Measurements from ENCODE around the gene NPAS2. TPM values are rescaled to one million over a fixed set of nuclear protein-coding genes. Genes with fewer than 3 reads are reported as not detected.

Gene NPAS2
- total RNA-seq, 2 experiments from 2014 or later: 0.55 to 1.4 TPM

DNA sequence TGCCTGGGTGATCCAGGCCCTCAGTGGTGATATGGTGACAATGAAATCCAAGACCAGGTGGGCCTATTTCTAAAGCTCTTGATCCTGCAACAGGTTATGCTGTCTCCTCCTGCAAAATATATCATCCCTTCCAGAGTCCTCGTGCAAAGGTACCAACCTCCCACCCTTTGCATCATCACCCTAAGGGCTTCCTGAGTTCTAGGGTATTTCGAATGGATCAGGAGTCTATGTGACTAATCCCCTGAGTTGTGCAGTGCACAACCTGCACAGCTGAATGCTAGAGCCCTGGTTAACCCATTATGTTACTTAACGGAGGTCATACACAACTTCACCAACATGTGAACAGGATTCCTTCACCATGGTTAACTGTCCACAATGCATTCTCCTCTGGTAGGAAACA lies 13.4 kb upstream of the NPAS2 start:
- CTCF ChIA-PET: no interaction called here

DNA sequence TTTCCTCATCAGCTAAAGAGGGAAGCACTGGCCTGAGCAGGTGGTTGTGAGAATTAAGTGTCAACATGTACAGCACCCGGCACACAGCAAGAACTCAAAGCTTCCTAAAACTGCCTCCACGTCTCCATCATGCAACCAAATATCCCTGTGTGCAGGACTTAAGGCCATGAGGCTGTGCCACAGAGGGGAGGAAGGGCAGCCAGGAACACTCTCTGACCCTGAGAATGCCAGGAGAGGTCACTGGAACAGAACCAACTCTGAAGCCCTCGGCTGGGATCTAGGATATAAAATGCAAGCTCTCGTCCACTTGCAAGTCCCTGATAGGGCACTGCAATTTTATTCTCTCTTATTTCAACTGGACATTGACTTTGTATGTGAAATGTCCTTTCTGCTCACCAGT lies 12.2 kb upstream of the NPAS2 start:
- no peaks in the 10 kb centered on the region for H3K9me3 Mint-ChIP-seq
- no peak overlapping the region for H3K4me3 Mint-ChIP-seq
- peaks cover 15% of the 10 kb centered on the region for H3K27me3 Mint-ChIP-seq
- POLR2A ChIA-PET: no interaction called here
- H3K4me1 Mint-ChIP-seq: peaks cover 6% of the 10 kb centered on the region
- no peak overlapping the region for H3K27ac Mint-ChIP-seq
- CTCF ChIA-PET: no interaction called here
- H3K36me3 Mint-ChIP-seq (ENCODE audit: low read depth): no peaks in the 10 kb centered on the region
- DNase-seq: no peak

More for the DNA sequence above, 13.4 kb upstream of the NPAS2 start:
- no peaks in the 10 kb centered on the region for H3K9me3 Mint-ChIP-seq
- H3K4me1 Mint-ChIP-seq: no peaks in the 10 kb centered on the region
- H3K27me3 Mint-ChIP-seq: peaks cover 12% of the 10 kb centered on the region
- no peak for DNase-seq
- no peaks in the 10 kb centered on the region for H3K36me3 Mint-ChIP-seq (ENCODE audit: low read depth)
- no peak overlapping the region for H3K4me3 Mint-ChIP-seq
- POLR2A ChIA-PET: no interaction called here
- no peak overlapping the region for H3K27ac Mint-ChIP-seq

DNA sequence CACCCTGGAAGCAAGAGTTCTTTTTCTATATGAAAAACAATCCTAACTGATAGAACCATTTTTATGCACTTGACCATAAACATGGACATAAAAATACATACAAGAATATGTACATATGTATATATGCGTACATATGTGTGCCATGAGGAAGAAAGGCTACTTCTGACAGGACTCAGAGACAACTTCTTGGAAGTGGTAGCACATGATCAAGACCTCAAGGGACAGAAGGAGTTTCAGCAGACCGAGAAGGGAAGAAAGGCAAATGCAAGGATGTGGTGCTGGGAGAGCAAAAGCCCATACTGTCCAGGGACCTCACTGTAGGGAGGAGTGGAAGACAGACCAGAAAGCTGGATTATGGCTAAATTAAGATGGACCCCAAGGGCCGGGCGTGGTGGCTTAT lies 11.4 kb upstream of the NPAS2 start:
- Mint-ChIP-seq H3K4me1 (peaks cover 9% of the 10 kb centered on the region), H3K27me3 (peaks cover 15% of the 10 kb centered on the region), H3K36me3 (ENCODE audit: low read depth) (no peaks in the 10 kb centered on the region), H3K27ac (no peak overlapping the region), H3K4me3 (no peak overlapping the region), H3K9me3 (no peaks in the 10 kb centered on the region)
- ChIA-PET CTCF (no interaction called here), POLR2A (no interaction called here)
- DNase-seq: no peak

DNA sequence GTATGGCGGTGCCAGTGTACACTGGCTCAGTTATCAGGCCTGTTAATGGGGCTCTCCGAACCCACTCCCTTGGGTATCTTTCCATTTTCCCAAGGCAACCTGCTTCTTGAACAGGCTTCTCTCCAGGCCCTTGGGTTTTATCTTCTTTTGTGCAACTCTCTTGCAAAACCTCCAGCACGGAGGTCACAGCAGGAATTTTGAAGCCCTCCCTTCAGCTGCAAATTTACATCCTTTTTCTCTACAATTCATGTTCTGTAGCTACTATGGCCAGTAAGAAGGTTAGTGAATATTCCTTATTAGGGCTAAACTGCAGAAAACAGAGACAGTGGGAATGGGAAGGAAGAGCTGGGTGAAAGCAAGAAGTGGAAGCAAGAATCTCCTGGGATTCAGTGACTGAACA lies 10.4 kb upstream of the NPAS2 start:
- CTCF ChIA-PET: no interaction called here
- no peaks in the 10 kb centered on the region for H3K9me3 Mint-ChIP-seq

DNA sequence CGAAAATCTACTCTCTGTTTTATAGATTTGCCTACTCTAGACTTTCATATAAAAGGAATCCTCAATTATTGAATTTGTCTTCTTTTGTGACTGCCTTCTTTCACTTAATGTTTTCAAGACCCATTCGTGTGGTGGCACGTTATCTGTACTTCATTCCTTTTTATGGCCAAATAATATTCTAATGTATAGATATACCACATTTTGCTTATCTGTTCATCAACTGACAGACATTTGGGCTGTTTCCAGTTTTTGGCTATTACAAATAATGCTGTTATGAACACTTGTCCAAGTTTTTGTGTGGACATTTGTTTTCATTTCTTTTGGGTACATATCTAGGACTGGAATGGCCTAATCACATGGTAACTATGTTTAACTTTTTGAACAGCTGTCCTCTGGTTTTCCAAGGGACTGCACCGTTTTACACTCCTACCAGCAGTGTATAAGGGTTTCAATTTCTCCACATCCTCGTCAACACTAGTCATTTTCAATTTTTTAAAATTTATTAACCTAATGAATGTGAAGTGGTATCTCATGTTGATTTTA lies 9.3 kb upstream of the NPAS2 start:
- ChIA-PET POLR2A (no interaction called here), CTCF (no interaction called here)
- Mint-ChIP-seq H3K4me1 (peaks cover 15% of the 10 kb centered on the region), H3K27me3 (peaks cover 15% of the 10 kb centered on the region), H3K36me3 (ENCODE audit: low read depth) (no peaks in the 10 kb centered on the region), H3K9me3 (no peaks in the 10 kb centered on the region), H3K4me3 (no peak overlapping the region), H3K27ac (no peak overlapping the region)
- DNase-seq: no peak

More for the DNA sequence above, 10.4 kb upstream of the NPAS2 start:
- POLR2A ChIA-PET: no interaction called here
- H3K4me3 Mint-ChIP-seq: no peak overlapping the region
- H3K27me3 Mint-ChIP-seq: peaks cover 15% of the 10 kb centered on the region
- H3K27ac Mint-ChIP-seq: no peak overlapping the region
- H3K4me1 Mint-ChIP-seq: peaks cover 15% of the 10 kb centered on the region
- no peak for DNase-seq
- no peaks in the 10 kb centered on the region for H3K36me3 Mint-ChIP-seq (ENCODE audit: low read depth)

DNA sequence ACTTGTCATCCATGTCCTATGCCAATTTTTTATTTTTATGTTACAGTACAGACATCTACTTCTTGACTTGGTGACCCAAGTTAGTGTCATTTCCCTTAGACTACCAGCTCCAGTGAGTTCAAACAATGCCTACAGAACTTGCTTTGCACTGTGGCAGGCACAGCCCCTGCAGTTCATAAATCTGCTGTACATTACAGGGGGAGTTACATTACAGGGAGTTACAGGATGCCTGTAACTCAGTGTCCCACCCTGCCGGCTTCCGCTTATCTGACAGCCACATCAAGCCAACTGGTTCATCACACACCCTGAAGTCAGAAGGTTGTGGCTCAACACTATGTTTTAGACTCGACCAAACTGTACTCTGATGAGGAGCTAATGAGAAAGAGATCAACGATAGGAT lies 7.8 kb upstream of the NPAS2 start:
- no peak overlapping the region for H3K4me3 Mint-ChIP-seq
- no peaks in the 10 kb centered on the region for H3K36me3 Mint-ChIP-seq (ENCODE audit: low read depth)
- H3K4me1 Mint-ChIP-seq: peaks cover 15% of the 10 kb centered on the region
- no peaks in the 10 kb centered on the region for H3K9me3 Mint-ChIP-seq
- peaks cover 17% of the 10 kb centered on the region for H3K27me3 Mint-ChIP-seq
- H3K27ac Mint-ChIP-seq: no peak overlapping the region
- no peak for DNase-seq
- CTCF ChIA-PET: no interaction called here
- POLR2A ChIA-PET: no interaction called here

DNA sequence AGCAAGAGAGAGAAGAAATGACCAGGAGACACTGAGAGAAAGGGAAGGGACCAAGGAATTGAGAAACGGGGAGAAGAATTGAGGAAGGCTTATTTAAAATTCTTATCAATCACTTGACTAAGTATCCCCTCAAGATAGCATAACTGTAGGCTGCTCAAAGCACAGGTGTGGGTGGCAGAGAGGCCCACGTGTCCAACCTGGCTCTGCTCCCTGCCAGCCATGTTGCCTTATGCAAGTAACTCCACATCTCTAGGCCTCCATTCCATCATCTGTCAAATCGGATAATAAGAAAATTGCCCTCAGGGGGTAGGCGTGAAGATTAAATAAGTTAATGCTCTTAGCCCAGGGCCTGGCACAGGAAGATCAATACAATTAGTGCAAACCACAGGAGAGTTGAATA lies 7.4 kb upstream of the NPAS2 start:
- Mint-ChIP-seq H3K4me3 (no peak overlapping the region), H3K27ac (no peak overlapping the region), H3K27me3 (peaks cover 19% of the 10 kb centered on the region), H3K36me3 (ENCODE audit: low read depth) (no peaks in the 10 kb centered on the region), H3K4me1 (peaks cover 15% of the 10 kb centered on the region), H3K9me3 (no peaks in the 10 kb centered on the region)
- DNase-seq: no peak
- CTCF ChIA-PET: no interaction called here
- POLR2A ChIA-PET: no interaction called here

DNA sequence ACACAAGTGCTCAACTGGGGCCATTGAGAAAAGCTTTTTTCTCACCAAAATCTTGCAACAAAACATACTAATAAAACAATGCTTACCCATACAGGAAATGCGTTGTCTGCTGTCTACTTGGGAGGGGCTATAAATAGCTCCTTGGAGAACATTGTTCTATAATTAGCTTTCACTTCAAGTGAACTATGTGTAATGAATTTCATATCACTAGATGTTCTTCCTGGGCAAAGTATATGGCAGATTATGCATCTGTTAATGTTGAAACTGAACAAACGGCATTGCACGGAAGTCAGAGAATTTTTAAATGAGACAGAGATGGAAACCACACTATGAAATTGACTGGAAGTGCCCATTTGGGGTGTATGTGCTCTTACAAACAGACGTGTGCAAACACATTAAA lies 6.4 kb upstream of the NPAS2 start:
- Mint-ChIP-seq H3K9me3 (no peaks in the 10 kb centered on the region), H3K4me1 (peaks cover 19% of the 10 kb centered on the region), H3K27me3 (peaks cover 27% of the 10 kb centered on the region), H3K4me3 (no peak overlapping the region), H3K36me3 (ENCODE audit: low read depth) (no peaks in the 10 kb centered on the region), H3K27ac (no peak overlapping the region)
- CTCF ChIA-PET: interaction anchor here (0.8 kb wide), 1 partner anchor 59 kb away, joined by 3 read pairs; no protein-coding TSS in a partner anchor
- DNase-seq: no peak
- POLR2A ChIA-PET: no interaction called here

DNA sequence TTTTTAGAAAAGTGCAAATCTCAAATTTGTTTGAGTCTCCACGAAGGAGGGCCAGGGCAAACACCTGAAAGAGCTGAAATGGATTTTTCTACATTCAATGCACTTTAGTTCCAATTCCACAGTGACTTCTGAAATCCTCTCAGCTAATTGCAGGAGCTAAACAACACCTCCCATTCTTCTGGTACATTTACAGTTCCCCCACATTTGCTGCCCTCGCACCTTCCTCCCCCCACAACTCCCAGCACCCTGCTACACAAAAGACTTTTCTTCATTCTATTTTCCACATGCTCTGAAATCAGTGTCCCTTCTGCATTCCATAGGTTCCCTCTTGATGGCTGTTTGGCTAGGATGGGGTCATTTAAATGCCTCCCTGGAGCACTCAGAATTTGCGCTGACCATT lies 5.9 kb upstream of the NPAS2 start:
- Mint-ChIP-seq H3K4me3 (no peak overlapping the region), H3K9me3 (no peaks in the 10 kb centered on the region), H3K27ac (no peak overlapping the region), H3K36me3 (ENCODE audit: low read depth) (no peaks in the 10 kb centered on the region), H3K27me3 (peaks cover 29% of the 10 kb centered on the region), H3K4me1 (peaks cover 20% of the 10 kb centered on the region)
- DNase-seq: no peak
- ChIA-PET POLR2A (no interaction called here), CTCF (interaction anchor here (0.8 kb wide), 1 partner anchor 60 kb away, joined by 3 read pairs; no protein-coding TSS in a partner anchor)

DNA sequence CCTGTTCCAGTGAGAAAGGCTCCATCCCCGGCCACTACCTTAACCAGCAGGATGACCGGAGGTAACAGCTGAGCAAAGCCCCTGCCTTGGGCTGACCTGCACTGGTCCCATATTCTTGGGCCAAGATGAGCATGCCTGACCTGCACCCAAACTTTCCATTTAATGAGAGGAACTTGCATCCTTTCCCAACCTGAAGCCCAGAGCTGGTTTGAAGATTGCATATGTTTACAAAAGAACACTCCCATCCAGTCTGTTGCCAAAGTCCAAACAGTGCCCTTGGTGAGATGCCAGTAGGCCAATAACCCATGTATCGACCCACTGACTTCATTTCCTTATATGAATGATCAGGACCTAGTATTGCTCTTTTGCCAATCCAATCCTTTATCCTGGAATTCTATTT lies 5.5 kb upstream of the NPAS2 start:
- no peaks in the 10 kb centered on the region for H3K9me3 Mint-ChIP-seq
- POLR2A ChIA-PET: no interaction called here
- no peak overlapping the region for H3K4me3 Mint-ChIP-seq
- H3K36me3 Mint-ChIP-seq (ENCODE audit: low read depth): no peaks in the 10 kb centered on the region
- H3K27me3 Mint-ChIP-seq: peaks cover 33% of the 10 kb centered on the region
- DNase-seq: no peak
- peaks cover 20% of the 10 kb centered on the region for H3K4me1 Mint-ChIP-seq
- CTCF ChIA-PET: no interaction called here
- H3K27ac Mint-ChIP-seq: no peak overlapping the region

DNA sequence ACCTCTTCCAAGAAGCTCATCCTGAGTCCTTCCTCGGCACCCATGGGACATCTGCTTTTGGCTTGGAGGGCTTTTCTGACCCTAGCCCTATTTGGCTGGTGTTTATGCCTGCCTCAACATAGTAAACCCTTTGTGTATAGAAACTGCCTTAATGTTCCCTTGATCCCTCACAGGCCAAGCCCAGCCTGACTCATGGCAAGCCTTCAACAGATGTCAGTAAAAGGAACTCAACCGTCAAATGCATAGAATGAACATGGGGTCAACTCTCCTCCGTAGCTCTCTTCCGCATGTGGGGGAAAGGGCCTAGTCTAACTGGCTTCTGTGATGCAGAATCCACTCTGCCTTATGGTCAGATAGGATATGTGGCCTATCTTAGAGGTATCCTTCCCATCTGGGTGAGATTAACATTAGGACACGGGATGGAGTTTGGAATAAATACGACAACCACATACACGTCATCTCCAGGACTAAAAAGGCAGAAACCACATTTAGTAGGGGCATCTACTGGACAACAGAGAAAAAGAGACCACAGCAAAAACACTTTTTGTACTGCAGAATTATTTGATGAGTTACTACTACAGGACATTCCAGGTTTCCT lies 2.5 kb upstream of the NPAS2 start:
- no peak overlapping the region for H3K27ac Mint-ChIP-seq
- no peaks in the 10 kb centered on the region for H3K36me3 Mint-ChIP-seq (ENCODE audit: low read depth)
- DNase-seq: no peak
- H3K4me3 Mint-ChIP-seq: no peak overlapping the region
- H3K9me3 Mint-ChIP-seq: no peaks in the 10 kb centered on the region
- POLR2A ChIA-PET: no interaction called here
- CTCF ChIA-PET: no interaction called here
- H3K4me1 Mint-ChIP-seq: peaks cover 17% of the 10 kb centered on the region
- H3K27me3 Mint-ChIP-seq: peaks cover 40% of the 10 kb centered on the region

DNA sequence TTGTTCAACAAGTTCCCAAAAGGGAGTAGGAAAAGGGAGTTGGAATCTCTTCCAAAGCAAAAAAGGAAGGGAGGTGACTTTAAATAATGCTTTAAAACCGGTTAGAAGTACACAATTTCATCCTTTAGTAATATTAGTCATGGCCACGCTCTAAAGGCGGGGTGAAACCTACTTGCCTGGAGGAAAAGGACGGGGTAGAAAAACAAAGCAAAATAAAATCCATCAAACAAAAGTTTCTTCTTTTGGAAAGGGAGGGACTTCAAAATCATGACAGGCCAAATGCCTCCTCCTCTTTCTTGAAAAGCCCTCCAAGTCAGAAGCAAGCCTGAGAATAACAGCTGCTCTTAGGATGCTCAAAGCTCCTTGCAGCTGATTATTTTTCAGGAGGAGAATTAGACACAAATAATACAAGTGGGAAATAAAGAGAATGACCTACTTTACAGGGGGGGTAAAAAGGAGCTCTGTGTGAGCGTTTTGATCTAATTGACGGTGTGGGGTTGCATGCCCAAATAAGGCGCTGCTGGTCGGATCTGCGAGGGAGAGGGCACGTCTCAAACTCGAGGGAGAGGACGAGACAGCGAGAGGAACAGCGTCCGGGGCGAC lies 1.8 kb upstream of the NPAS2 start:
- Mint-ChIP-seq H3K4me3 (peak overlapping the region; percentile 23), H3K27me3 (peaks cover 46% of the 10 kb centered on the region), H3K9me3 (no peaks in the 10 kb centered on the region), H3K36me3 (ENCODE audit: low read depth) (no peaks in the 10 kb centered on the region), H3K4me1 (peaks cover 17% of the 10 kb centered on the region), H3K27ac (no peak overlapping the region)
- POLR2A ChIA-PET: no interaction called here
- no peak for DNase-seq
- CTCF ChIA-PET: no interaction called here

DNA sequence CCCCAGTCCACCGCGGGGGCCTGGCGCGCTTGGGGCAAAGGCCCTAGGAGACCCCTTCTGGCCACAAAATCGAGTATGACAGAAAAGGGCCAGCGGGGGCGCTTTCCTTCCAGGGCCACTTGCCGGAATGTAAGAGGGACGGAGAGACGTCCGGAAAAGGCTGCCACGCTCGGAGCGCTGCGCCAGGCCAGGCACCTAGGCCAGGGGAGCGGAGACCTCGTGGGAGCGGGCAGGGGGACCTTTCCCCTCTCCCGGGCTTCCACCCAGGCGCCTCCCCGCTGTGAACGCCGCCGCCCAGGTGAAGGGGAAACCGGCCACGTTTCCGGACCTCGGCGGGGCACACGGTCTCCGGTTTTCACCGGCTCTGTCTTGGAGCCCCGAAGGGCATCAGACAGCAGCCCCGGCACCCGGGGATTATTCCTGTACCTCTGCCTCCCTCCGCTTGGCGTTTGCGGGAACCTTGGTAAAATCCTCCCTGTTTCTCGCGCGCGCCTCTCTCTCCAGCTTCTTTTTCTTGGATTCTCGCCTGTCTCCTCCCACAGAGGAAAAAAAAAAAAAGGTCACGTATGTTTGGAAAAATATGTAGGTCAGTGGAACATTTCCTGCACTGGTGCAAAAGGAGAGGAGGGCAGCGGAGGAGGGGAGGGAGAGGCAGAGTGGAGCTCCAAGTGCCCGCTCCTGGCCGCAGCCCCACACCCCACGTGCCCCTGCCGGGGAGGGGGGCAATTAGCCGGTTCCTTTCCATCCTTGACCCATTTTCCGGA lies 1.2 kb upstream of the NPAS2 start:
- Mint-ChIP-seq H3K36me3 (ENCODE audit: low read depth) (no peaks in the 10 kb centered on the region), H3K4me3 (peak overlapping the region; percentile 23), H3K27ac (no peak overlapping the region), H3K4me1 (peaks cover 11% of the 10 kb centered on the region), H3K27me3 (peaks cover 52% of the 10 kb centered on the region), H3K9me3 (no peaks in the 10 kb centered on the region)
- DNase-seq: no peak
- ChIA-PET CTCF (no interaction called here), POLR2A (no interaction called here)

DNA sequence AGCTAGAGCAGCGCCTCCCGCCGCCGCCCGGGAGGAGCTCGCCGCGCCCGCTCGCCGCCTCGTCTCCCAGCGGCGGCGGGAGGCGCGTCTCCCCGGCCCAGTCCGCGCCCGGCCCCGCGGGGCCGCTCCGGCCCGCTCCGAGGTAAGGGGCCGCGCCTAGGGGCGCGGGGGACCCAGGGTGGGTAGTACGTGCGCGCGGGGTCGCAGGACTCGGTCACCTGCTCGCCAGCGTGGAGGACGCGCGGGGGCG lies 259 bp downstream of the NPAS2 start:
- Mint-ChIP-seq H3K36me3 (ENCODE audit: low read depth) (no peaks in the 10 kb centered on the region), H3K27me3 (peaks cover 56% of the 10 kb centered on the region), H3K4me1 (peaks cover 8% of the 10 kb centered on the region), H3K9me3 (no peaks in the 10 kb centered on the region), H3K27ac (no peak overlapping the region), H3K4me3 (no peak overlapping the region)
- ChIA-PET POLR2A (no interaction called here), CTCF (no interaction called here)
- no peak for DNase-seq
